Erythroblast (primary cell): ENCODE results near the gene NFE2L3.
A peak's percentile ranks its signal among the peaks of the same experiment; 100 is the strongest.

Experiments
- GATA1 ChIP-seq: IDR thresholded peaks from 2 replicates; pipeline ENCODE4 v1.6.1; 2011; ENCODE audit warnings: low read depth, mild to moderate bottlenecking, control low read depth, low read length, moderate library complexity
- POLR2A ChIP-seq: IDR thresholded peaks from 2 replicates; pipeline ENCODE4 v1.6.1; 2011; ENCODE audit warnings: mild to moderate bottlenecking, low read length

GRCh38 chr7:26153823-26154783, 2.1 kb downstream of the NFE2L3 start:
- TF ChIP-seq POLR2A (peak; percentile 49), GATA1 (no peak)
